Spinal cord (tissue), 10 donors: ENCODE measurements around the gene ARHGAP10. TPM values are rescaled to one million over a fixed set of nuclear protein-coding genes. Genes with fewer than 3 reads are reported as not detected.
A peak's percentile ranks its signal among the peaks of the same experiment; 100 is the strongest.
"Not testable (repeated sequence)": the region's sequence is repeated elsewhere in the genome, so short reads cannot be mapped to it uniquely, and the experiment has no call there.

Experiments used
- DNase-seq, 6 donors: peaks; one replicate each; pipeline versions ENCODE4 v3.0.0 to v3.0.0-alpha.2; 2013 to 2015; ENCODE audit warnings: low spot score in 6 of 6, low read depth in 4 of 6
- H3K27ac ChIP-seq: one replicate; pipeline ENCODE4 v1.5.1; 2013; ENCODE audit warnings: low read depth, low read length, control low read depth
- H3K27me3 ChIP-seq: one replicate; pipeline ENCODE4 v1.6.1; 2013; ENCODE audit warnings: low read length; ENCODE audit not compliant: control insufficient read depth, insufficient read depth
- H3K36me3 ChIP-seq: one replicate; pipeline ENCODE4 v1.6.1; 2013; ENCODE audit warnings: low read length; ENCODE audit not compliant: control insufficient read depth, insufficient read depth
- H3K4me1 ChIP-seq: one replicate; pipeline ENCODE4 v1.6.1; 2013; ENCODE audit warnings: low read length; ENCODE audit not compliant: control insufficient read depth, insufficient read depth
- H3K4me3 ChIP-seq: one replicate; pipeline ENCODE4 v1.5.1; 2013; ENCODE audit warnings: low read depth, low read length, control low read depth
- H3K9me3 ChIP-seq: one replicate; pipeline ENCODE4 v1.6.1; 2013; ENCODE audit warnings: low read length; ENCODE audit not compliant: control insufficient read depth, insufficient read depth
- WGBS: methylation state at CpG from one replicate; pipeline ENCODE4 v1.1.5; 2013; ENCODE audit warnings: missing lambda C conversion rate; ENCODE audit not compliant: insufficient coverage; 5-methylcytosine and 5-hydroxymethylcytosine counted together
- polyA plus RNA-seq, 2 donors: library from polyadenylated mRNA; unstranded; fragments of 120-200 nt; gene quantifications; one replicate each; pipeline ENCODE4 v1.2.1, GENCODE V29; 2013; ENCODE audit not compliant: insufficient read length in 2 of 2
- total RNA-seq, 2 donors: library from RNA; depleted of rRNA in 1 of 2; stranded (reverse); fragments of 120-200 nt in 1 of 2; fragments of >200 nt in 1 of 2; gene quantifications; one replicate each; pipeline versions ENCODE4 v1.2.3 to v1.2.4, GENCODE V29; 2013 to 2014
- donor health status: healthy.

Gene ARHGAP10
- total and polyA plus RNA-seq, 4 donors: 6.4 to 27.8 (median 17.4) TPM

DNA sequence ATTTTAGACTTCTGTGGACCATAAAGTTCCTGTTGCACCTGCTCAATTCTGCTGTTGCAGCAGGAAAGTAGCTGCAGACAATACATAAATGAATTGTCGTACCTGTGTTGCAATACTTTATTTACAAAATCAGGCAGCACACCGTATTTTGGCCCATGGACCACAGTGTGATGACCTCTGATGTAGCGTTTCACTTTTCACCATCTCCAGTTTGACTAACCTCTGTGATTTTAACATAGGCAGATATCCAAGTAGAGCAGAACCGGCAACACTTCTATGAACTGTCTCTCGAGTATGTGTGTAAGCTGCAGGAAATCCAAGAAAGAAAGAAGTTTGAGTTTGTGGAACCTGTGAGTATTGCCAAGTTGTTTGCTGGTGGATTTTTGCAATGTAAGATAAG lies 132.7 kb downstream of the ARHGAP10 start:
- Histone ChIP-seq H3K27me3 (no peaks in the 10 kb centered on the region), H3K27ac (no peak overlapping the region), H3K4me1 (peaks cover 10% of the 10 kb centered on the region), H3K36me3 (peaks cover 7% of the 10 kb centered on the region), H3K4me3 (no peak overlapping the region), H3K9me3 (no peaks in the 10 kb centered on the region)
- WGBS: 85% methylated on average over 4 of the region's 5 CpGs
- DNase-seq: no peak

DNA sequence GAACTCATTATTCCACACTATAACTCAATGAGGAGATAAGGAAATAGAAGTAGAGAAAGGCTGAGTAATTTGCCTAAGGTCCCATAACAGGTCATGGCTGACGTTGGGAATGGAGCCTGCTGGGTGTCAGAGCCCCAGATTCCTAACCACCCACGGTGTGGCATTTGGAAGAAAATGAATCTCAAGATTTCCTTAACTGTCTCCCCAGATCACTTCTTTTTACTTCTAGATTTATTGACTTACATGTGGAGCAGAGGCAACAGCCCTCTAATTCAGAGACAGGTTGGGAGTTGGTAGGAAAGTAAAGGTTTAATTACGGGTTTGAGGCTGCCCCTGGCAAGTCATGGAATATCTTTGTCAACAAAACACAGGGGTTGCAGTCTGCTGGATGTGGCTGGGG lies 134.0 kb downstream of the ARHGAP10 start:
- Histone ChIP-seq H3K4me3 (no peak overlapping the region), H3K36me3 (peaks cover 7% of the 10 kb centered on the region), H3K27me3 (no peaks in the 10 kb centered on the region), H3K9me3 (no peaks in the 10 kb centered on the region), H3K27ac (peak overlapping the region; percentile 58), H3K4me1 (peaks cover 9% of the 10 kb centered on the region)
- no peak for DNase-seq
- no CpG with 5 or more reads among the region's 3 CpGs for WGBS

GRCh38 chr4:147866532-147867271 lies 134.8 kb downstream of the ARHGAP10 start:
- Histone ChIP-seq H3K36me3 (peaks cover 4% of the 10 kb centered on the region), H3K27ac (no peak overlapping the region), H3K9me3 (no peaks in the 10 kb centered on the region), H3K4me1 (peaks cover 6% of the 10 kb centered on the region), H3K27me3 (no peaks in the 10 kb centered on the region), H3K4me3 (no peak overlapping the region)
- DNase-seq: peak; percentile 85 to 98 (median 92)
- WGBS: 0% methylated on average over 1 of the region's 2 CpGs

DNA sequence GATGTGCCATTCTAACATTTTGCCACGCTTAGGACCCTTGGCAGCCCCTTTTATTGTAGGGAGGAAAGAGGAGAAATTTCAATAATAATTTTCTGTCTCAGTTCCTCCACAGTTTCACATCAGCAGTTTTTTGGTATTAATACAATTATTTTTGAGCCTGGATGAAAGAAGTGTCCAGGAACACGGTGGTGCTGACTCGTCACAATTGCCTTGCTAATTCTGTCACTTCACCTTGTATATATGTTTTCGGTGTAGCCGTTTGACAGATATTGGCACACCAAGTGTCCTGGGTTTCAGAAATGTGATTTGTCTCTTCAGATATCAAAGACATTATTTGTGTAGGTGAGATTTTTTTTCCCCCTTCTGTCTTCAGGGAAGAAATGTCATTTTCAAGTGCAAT lies 142.2 kb downstream of the ARHGAP10 start:
- H3K9me3 ChIP-seq: no peaks in the 10 kb centered on the region
- no CpG with 5 or more reads among the region's 5 CpGs for WGBS
- no peak for DNase-seq
- H3K4me1 ChIP-seq: no peaks in the 10 kb centered on the region
- no peaks in the 10 kb centered on the region for H3K27me3 ChIP-seq
- no peaks in the 10 kb centered on the region for H3K36me3 ChIP-seq
- no peak overlapping the region for H3K27ac ChIP-seq
- no peak overlapping the region for H3K4me3 ChIP-seq

DNA sequence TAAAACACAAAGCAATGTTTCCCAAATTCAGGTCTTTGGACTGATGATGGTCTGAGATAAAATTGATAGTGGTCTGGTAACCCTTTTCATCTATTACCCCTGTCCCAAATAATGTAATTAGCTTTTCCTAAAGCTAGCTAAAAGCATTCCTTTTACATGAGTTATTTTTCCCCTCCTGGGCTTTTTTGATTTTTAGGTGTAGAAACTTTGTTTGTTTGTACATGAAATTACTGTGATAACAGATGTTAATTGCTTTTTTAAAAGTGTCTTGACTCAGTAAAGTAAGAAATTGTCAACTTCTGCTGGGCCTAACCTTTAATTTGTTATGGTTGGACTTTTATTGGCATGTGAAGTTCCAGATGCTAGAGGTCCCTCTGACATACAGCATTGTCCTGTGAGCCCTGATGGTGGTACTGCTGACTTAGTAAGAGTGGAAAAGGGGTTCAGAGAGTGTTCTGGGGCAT lies 145.5 kb downstream of the ARHGAP10 start:
- Histone ChIP-seq H3K4me3 (no peak overlapping the region), H3K9me3 (no peaks in the 10 kb centered on the region), H3K36me3 (no peaks in the 10 kb centered on the region), H3K27me3 (no peaks in the 10 kb centered on the region), H3K4me1 (no peaks in the 10 kb centered on the region), H3K27ac (no peak overlapping the region)
- DNase-seq: no peak

DNA sequence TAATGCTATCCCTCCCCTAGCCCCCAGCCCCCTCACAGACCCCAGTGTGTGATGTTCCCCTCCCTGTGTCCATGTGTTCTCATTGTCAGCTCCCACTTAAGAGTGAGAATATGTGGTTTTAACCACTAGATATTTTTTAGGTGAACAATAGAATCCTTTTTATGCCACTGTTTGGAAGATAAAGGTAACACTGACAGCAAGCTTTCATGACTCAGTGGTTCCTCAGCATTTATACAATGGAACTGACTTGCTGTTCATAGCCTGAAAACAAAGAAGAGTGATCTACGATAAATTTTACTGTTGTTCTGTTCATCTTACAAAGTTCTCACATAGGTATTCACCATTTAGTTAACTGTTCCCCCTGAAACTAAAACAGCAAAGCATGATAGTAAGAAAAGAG lies 147.8 kb downstream of the ARHGAP10 start:
- H3K27me3 ChIP-seq: no peaks in the 10 kb centered on the region
- DNase-seq: no peak

GRCh38 chr4:147880511-147880910 lies 148.6 kb downstream of the ARHGAP10 start:
- no peak overlapping the region for H3K27ac ChIP-seq
- no peaks in the 10 kb centered on the region for H3K27me3 ChIP-seq
- WGBS: no CpG with 5 or more reads among the region's 3 CpGs

More for the DNA sequence above, 147.8 kb downstream of the ARHGAP10 start:
- no peak overlapping the region for H3K27ac ChIP-seq
- no CpG with 5 or more reads among the region's 1 CpG for WGBS
- H3K4me1 ChIP-seq: no peaks in the 10 kb centered on the region
- H3K4me3 ChIP-seq: no peak overlapping the region
- H3K9me3 ChIP-seq: no peaks in the 10 kb centered on the region
- H3K36me3 ChIP-seq: no peaks in the 10 kb centered on the region

GRCh38 chr4:147884536-147884935 lies 152.6 kb downstream of the ARHGAP10 start:
- Histone ChIP-seq H3K4me1 (no peaks in the 10 kb centered on the region), H3K9me3 (peaks cover 2% of the 10 kb centered on the region), H3K36me3 (no peaks in the 10 kb centered on the region), H3K27ac (no peak overlapping the region), H3K4me3 (no peak overlapping the region), H3K27me3 (no peaks in the 10 kb centered on the region)
- 93% methylated on average over 2 of the region's 2 CpGs for WGBS
- no peak for DNase-seq

More at GRCh38 chr4:147880511-147880910, 148.6 kb downstream of the ARHGAP10 start:
- Histone ChIP-seq H3K36me3 (no peaks in the 10 kb centered on the region), H3K4me1 (no peaks in the 10 kb centered on the region), H3K9me3 (peaks cover 2% of the 10 kb centered on the region), H3K4me3 (no peak overlapping the region)
- DNase-seq: no peak

- WGBS: no CpG with 5 or more reads among the region's 1 CpG
- not testable (repeated sequence) for H3K36me3 ChIP-seq
Measured at GRCh38 chr4:147885216-147885615, 153.3 kb downstream of the ARHGAP10 start.

GRCh38 chr4:147891476-147892115 lies 159.7 kb downstream of the ARHGAP10 start:
- Histone ChIP-seq H3K9me3 (peaks cover 9% of the 10 kb centered on the region), H3K4me3 (no peak overlapping the region), H3K4me1 (no peaks in the 10 kb centered on the region), H3K36me3 (no peaks in the 10 kb centered on the region), H3K27ac (no peak overlapping the region), H3K27me3 (no peaks in the 10 kb centered on the region)
- no CpG with 5 or more reads among the region's 6 CpGs for WGBS
- DNase-seq: no peak

More at GRCh38 chr4:147885216-147885615, 153.3 kb downstream of the ARHGAP10 start:
- not testable (repeated sequence) for H3K27me3 ChIP-seq, DNase-seq, H3K4me3 ChIP-seq, H3K9me3 ChIP-seq, H3K27ac ChIP-seq, H3K4me1 ChIP-seq
